Mesendoderm (in vitro differentiated cells): ENCODE measurements around the gene KCND2.
"Not testable (repeated sequence)": the region's sequence is repeated elsewhere in the genome, so short reads cannot be mapped to it uniquely, and the experiment has no call there.

Experiments
- DNase-seq: peaks from one replicate; pipeline ENCODE4 v3.0.0; 2013
- H2AK5ac ChIP-seq: 2 replicates; pipeline ENCODE4 v1.6.1; 2013; ENCODE audit warnings: low read length, inconsistent platforms
- H2BK120ac ChIP-seq: 2 replicates; pipeline ENCODE4 v1.6.1; 2013; ENCODE audit warnings: low read depth, mild to moderate bottlenecking, low read length, moderate library complexity, mixed read lengths
- H2BK15ac ChIP-seq: replicated peaks from 2 replicates; pipeline ENCODE4 v1.6.1; 2013; ENCODE audit warnings: low read depth, mild to moderate bottlenecking, moderate library complexity
- H2BK5ac ChIP-seq: 2 replicates; pipeline ENCODE4 v1.6.1; 2013; ENCODE audit warnings: low read length, inconsistent platforms
- H3K18ac ChIP-seq: 2 replicates; pipeline ENCODE4 v1.6.1; 2013; ENCODE audit warnings: mild to moderate bottlenecking, low read length, mixed read lengths
- H3K23ac ChIP-seq: one replicate; pipeline ENCODE4 v1.6.1; 2013; ENCODE audit warnings: low read length
- H3K27ac ChIP-seq: 2 replicates; pipeline ENCODE4 v1.5.1; 2013; ENCODE audit warnings: low read depth, mild to moderate bottlenecking, inconsistent platforms, low read length, moderate library complexity
- H3K27me3 ChIP-seq: 2 replicates; pipeline ENCODE4 v1.6.1; 2013; ENCODE audit warnings: low read length, control low read depth, mild to moderate bottlenecking, inconsistent platforms; ENCODE audit not compliant: insufficient read depth, poor library complexity
- H3K36me3 ChIP-seq: 2 replicates; pipeline ENCODE4 v1.6.1; 2013; ENCODE audit warnings: low read length, inconsistent platforms; ENCODE audit not compliant: control insufficient read depth, insufficient read depth
- H3K4ac ChIP-seq: one replicate; pipeline ENCODE4 v1.6.1; 2013; ENCODE audit warnings: low read depth, mild to moderate bottlenecking, low read length, moderate library complexity
- H3K4me1 ChIP-seq: 2 replicates; pipeline ENCODE4 v1.6.1; 2013; ENCODE audit warnings: low read depth, low read length, inconsistent platforms; ENCODE audit not compliant: control insufficient read depth
- H3K4me2 ChIP-seq: 2 replicates; pipeline ENCODE4 v1.6.1; 2013; ENCODE audit warnings: low read length
- H3K4me3 ChIP-seq: 2 replicates; pipeline ENCODE4 v1.5.1; 2013; ENCODE audit warnings: mild to moderate bottlenecking, low read length
- H3K56ac ChIP-seq: one replicate; pipeline ENCODE4 v1.6.1; 2013; ENCODE audit warnings: low read length
- H3K79me1 ChIP-seq: 2 replicates; pipeline ENCODE4 v1.6.1; 2013; ENCODE audit warnings: low read length, inconsistent platforms
- H3K79me2 ChIP-seq: 2 replicates; pipeline ENCODE4 v1.6.1; 2013; ENCODE audit warnings: mild to moderate bottlenecking, low read length; ENCODE audit not compliant: control insufficient read depth, insufficient read depth
- H3K9ac ChIP-seq: 2 replicates; pipeline ENCODE4 v1.6.1; 2013; ENCODE audit warnings: low read length, inconsistent platforms
- H4K5ac ChIP-seq: one replicate; pipeline ENCODE4 v1.6.1; 2013; ENCODE audit warnings: low read length
- H4K8ac ChIP-seq: one replicate; pipeline ENCODE4 v1.6.1; 2013; ENCODE audit warnings: low read depth, mild to moderate bottlenecking, control low read depth, low read length, moderate library complexity
- WGBS: extraction: QIAGEN DNeasy Blood & Tissue Kit; methylation state at CpG from one replicate; pipeline ENCODE4 v1.1.7; 2013; ENCODE audit warnings: low lambda C conversion rate, missing lambda C conversion rate; ENCODE audit not compliant: insufficient coverage; ENCODE audit errors: extremely low coverage; 5-methylcytosine and 5-hydroxymethylcytosine counted together

The KCND2 gene

GRCh38 chr7:120779078-120779477 lies 506.1 kb downstream of the KCND2 start:
- DNase-seq, H3K79me2 ChIP-seq, H3K4me3 ChIP-seq, H3K4ac ChIP-seq, H3K79me1 ChIP-seq, H3K4me1 ChIP-seq, H4K5ac ChIP-seq, H3K4me2 ChIP-seq, H3K18ac ChIP-seq, H3K36me3 ChIP-seq, H2BK15ac ChIP-seq, H3K9ac ChIP-seq, H3K27me3 ChIP-seq, H4K8ac ChIP-seq: not testable (repeated sequence)
- Histone ChIP-seq H3K56ac (peak overlapping the region; percentile 64), H2AK5ac (peak overlapping the region; percentile 78), H2BK5ac (peak overlapping the region; percentile 87), H3K23ac (peak overlapping the region; percentile 45), H2BK120ac (peak overlapping the region; percentile 83), H3K27ac (peak overlapping the region; percentile 66)
- no CpG with 5 or more reads among the region's 8 CpGs for WGBS

DNA sequence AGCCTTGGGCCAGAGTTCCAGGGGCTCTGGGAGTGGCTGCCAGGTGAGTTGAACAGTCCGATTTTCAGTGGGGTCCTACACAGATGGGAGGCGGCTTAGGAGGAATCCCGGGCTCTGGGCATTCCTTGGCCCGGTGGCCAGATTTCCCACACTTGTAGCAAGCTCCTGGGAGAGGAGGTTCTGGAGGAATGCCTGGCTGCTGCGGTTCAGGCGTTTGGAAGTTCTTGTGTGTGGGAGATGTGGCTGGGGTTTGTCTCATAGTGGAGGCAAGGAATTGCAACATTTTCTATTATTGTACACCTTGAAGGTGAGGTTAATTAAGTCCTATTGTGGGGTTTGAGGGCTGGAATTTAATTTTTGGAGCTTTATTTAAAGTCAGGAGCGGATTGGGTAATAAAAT lies 507.5 kb downstream of the KCND2 start:
- H4K5ac ChIP-seq, H3K4me2 ChIP-seq, H3K4me3 ChIP-seq, H4K8ac ChIP-seq, H3K36me3 ChIP-seq, H2BK15ac ChIP-seq, H3K9ac ChIP-seq, H3K27me3 ChIP-seq, H2AK5ac ChIP-seq, H3K79me2 ChIP-seq, DNase-seq, H3K23ac ChIP-seq, H3K79me1 ChIP-seq: not testable (repeated sequence)
- Histone ChIP-seq H2BK120ac (peak overlapping the region; percentile 65), H3K4me1 (peaks cover 14% of the 10 kb centered on the region), H3K27ac (peak overlapping the region; percentile 31), H3K4ac (peak overlapping the region; percentile 20), H3K18ac (peak overlapping the region; percentile 54), H2BK5ac (peak overlapping the region; percentile 89), H3K56ac (peak overlapping the region; percentile 60)
- WGBS: no CpG with 5 or more reads among the region's 7 CpGs

GRCh38 chr7:120780938-120781337 lies 508.0 kb downstream of the KCND2 start:
- no peaks in the 10 kb centered on the region for H3K79me2 ChIP-seq
- no peak overlapping the region for H3K9ac ChIP-seq
- no peak overlapping the region for H4K8ac ChIP-seq
- H3K4ac ChIP-seq: peak overlapping the region; percentile 20
- no peak overlapping the region for H2BK5ac ChIP-seq
- WGBS: no CpG with 5 or more reads among the region's 6 CpGs
- H4K5ac ChIP-seq: no peak overlapping the region
- peak overlapping the region; percentile 75 for H3K18ac ChIP-seq
- no peak overlapping the region for H3K23ac ChIP-seq
- H2AK5ac ChIP-seq: no peak overlapping the region
- H3K79me1 ChIP-seq: no peaks in the 10 kb centered on the region
- peaks cover 15% of the 10 kb centered on the region for H3K4me1 ChIP-seq
- no peaks in the 10 kb centered on the region for H3K36me3 ChIP-seq
- H3K27me3 ChIP-seq: no peaks in the 10 kb centered on the region
- no peak overlapping the region for H2BK120ac ChIP-seq
- DNase-seq: peak; percentile 72
- no peak overlapping the region for H2BK15ac ChIP-seq
- H3K4me2 ChIP-seq: no peak overlapping the region
- peak overlapping the region; percentile 60 for H3K56ac ChIP-seq
- H3K27ac ChIP-seq: peak overlapping the region; percentile 44
- no peak overlapping the region for H3K4me3 ChIP-seq

DNA sequence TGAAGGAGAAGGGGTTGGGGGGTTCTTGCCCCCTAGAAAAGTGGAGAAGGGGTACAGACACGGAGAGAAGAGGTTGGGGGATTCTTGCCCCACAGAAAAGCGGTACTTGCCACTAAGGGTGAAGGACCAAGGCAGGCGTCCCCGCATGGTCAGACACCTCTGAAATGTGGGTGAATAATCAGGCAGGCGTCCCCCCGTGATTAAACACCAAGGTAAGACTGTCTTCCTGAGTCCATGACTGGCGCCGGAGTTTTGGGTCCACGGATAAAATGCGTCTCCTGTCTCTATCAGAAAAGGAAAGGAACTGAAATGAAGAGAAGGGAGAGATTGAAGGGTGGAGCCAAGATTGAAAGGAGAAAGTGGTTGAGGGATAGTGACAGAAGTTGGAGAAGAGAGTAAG lies 508.9 kb downstream of the KCND2 start:
- no CpG with 5 or more reads among the region's 10 CpGs for WGBS

DNA sequence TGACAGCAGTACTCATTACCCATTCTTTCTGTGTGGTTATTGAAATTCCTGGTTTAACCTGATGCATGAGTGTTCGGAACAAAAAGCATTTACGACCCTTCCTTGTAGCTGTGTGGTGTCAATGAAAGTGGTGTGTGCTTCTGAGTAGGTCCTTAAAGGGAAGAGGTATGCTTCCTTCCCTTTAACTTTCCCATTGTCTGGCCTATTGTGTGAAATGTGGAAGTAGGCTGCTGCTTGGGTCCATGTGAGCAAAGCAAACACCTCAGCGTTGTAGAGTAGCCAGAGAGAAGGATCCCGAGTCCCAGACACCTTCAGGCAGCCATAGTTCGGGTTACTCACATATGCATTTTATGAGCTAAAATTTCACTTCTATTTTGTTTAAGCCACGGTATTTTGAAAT lies 510.3 kb downstream of the KCND2 start:
- Histone ChIP-seq H3K18ac (peak overlapping the region; percentile 42), H3K4me1 (peaks cover 15% of the 10 kb centered on the region), H3K56ac (peak overlapping the region; percentile 86), H3K4me3 (no peak overlapping the region), H3K4ac (peak overlapping the region; percentile 88), H3K79me1 (no peaks in the 10 kb centered on the region), H3K79me2 (no peaks in the 10 kb centered on the region), H3K36me3 (no peaks in the 10 kb centered on the region), H3K9ac (peak overlapping the region; percentile 46), H4K8ac (no peak overlapping the region), H4K5ac (no peak overlapping the region), H3K27me3 (no peaks in the 10 kb centered on the region), H3K23ac (peak overlapping the region; percentile 71), H2AK5ac (peak overlapping the region; percentile 99), H3K27ac (peak overlapping the region; percentile 48), H2BK5ac (peak overlapping the region; percentile 96), H2BK120ac (peak overlapping the region; percentile 99), H3K4me2 (no peak overlapping the region), H2BK15ac (no peak overlapping the region)
- WGBS: no CpG with 5 or more reads among the region's 6 CpGs
- peak; percentile 68 for DNase-seq

More for the DNA sequence above, 508.9 kb downstream of the KCND2 start:
- not testable (repeated sequence) for H4K5ac ChIP-seq, H3K36me3 ChIP-seq, H3K9ac ChIP-seq, H3K79me1 ChIP-seq, H2BK15ac ChIP-seq, H3K27me3 ChIP-seq, H4K8ac ChIP-seq, H3K79me2 ChIP-seq, H2AK5ac ChIP-seq, H3K4me2 ChIP-seq, DNase-seq, H3K4me3 ChIP-seq
- H3K4ac ChIP-seq: peak overlapping the region; percentile 95
- H3K18ac ChIP-seq: peak overlapping the region; percentile 75
- H3K23ac ChIP-seq: peak overlapping the region; percentile 24
- H3K4me1 ChIP-seq: peaks cover 15% of the 10 kb centered on the region
- H2BK120ac ChIP-seq: peak overlapping the region; percentile 93
- peak overlapping the region; percentile 76 for H3K27ac ChIP-seq
- H2BK5ac ChIP-seq: peak overlapping the region; percentile 88
- H3K56ac ChIP-seq: peak overlapping the region; percentile 67

GRCh38 chr7:120783721-120784120 lies 510.7 kb downstream of the KCND2 start:
- no peak overlapping the region for H3K9ac ChIP-seq
- H4K8ac ChIP-seq: no peak overlapping the region
- no peaks in the 10 kb centered on the region for H3K79me1 ChIP-seq

More at GRCh38 chr7:120783721-120784120, 510.7 kb downstream of the KCND2 start:
- Histone ChIP-seq H2BK5ac (peak overlapping the region; percentile 96), H3K23ac (no peak overlapping the region), H3K4me1 (peaks cover 15% of the 10 kb centered on the region), H2BK15ac (no peak overlapping the region), H3K27ac (peak overlapping the region; percentile 48), H3K79me2 (no peaks in the 10 kb centered on the region), H3K4me2 (no peak overlapping the region), H4K5ac (no peak overlapping the region), H3K4me3 (no peak overlapping the region), H2BK120ac (peak overlapping the region; percentile 10), H3K56ac (peak overlapping the region; percentile 86), H3K36me3 (no peaks in the 10 kb centered on the region), H2AK5ac (no peak overlapping the region), H3K4ac (peak overlapping the region; percentile 88), H3K27me3 (no peaks in the 10 kb centered on the region), H3K18ac (peak overlapping the region; percentile 42)
- no CpG with 5 or more reads among the region's 5 CpGs for WGBS
- peak; percentile 61 for DNase-seq
